Middle frontal gyrus (tissue), 1 donor: ENCODE data around the gene MOGAT1.

Experiments
- DNase-seq: peaks from one replicate; pipeline ENCODE4 v3.0.0-alpha.2; 2015; ENCODE audit warnings: low spot score; ENCODE audit errors: extremely low spot score

MOGAT1 gene, protein sequence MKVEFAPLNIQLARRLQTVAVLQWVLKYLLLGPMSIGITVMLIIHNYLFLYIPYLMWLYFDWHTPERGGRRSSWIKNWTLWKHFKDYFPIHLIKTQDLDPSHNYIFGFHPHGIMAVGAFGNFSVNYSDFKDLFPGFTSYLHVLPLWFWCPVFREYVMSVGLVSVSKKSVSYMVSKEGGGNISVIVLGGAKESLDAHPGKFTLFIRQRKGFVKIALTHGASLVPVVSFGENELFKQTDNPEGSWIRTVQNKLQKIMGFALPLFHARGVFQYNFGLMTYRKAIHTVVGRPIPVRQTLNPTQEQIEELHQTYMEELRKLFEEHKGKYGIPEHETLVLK

DNA sequence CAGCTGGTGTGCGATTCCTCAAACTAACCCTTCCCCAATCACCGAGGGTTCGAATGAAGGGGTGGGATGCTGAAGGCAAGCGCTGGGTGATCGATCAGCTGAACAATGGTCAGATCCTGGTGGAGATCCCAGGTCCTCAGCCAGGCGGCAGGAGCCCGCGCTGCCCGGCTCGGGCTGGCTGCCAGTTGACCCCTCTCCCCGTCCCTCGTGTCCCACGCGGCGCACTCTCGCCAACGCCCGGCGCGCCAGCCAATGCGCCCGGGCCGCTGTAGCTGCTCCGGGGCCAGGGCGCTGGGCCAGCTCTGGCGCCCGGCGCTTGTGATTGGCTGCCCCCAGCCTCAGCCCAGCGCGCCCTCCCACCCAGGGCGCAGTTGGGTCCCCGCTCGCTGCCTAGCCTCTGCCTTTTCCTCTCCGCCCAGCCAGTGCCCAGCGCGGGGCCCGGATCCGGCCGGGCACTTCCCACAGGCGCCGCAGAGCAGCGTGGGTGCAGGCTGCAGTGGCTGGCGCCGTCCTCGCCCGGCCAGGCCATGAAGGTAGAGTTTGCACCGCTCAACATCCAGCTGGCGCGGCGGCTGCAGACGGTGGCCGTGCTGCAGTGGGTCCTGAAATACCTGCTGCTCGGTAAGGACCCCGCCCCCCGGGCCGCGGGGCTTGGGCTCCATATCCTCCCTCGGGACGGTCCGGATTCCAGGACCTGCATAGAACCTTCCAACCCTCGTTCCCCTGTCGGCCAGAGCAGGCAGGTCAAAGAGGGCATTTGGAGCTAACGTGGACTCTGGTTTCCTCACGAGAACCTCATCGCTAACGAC, at the start of gene MOGAT1:
MOGAT1 (plus strand) TSS at position 400 of the 809 bp plus-strand sequence; CDS start at position 528, 128 bp downstream.
- DNase-seq = no peak

- DNase-seq = no peak
Measured at GRCh38 chr2:222621893-222622292, 49.6 kb upstream of the MOGAT1 start.

DNA sequence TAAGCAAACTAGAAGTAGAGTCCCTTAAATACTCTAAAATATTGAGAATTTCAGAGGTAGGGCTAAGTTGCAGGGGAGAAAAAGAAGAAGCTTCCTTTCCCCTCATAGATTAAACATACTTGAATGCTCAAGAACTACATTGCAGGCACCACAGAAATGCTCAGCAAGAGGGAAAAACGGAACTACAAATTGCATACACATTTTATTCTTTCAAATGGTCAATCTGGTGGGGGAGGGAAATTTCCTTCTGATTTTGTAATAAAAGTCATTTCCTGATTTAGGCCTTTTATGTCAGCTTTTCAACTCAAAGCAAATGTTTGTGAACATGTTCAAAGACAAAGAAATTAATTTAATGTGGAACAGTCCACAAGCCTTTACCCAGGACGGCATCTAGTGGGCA, 48.5 kb upstream of the MOGAT1 start:
- no peak for DNase-seq

GRCh38 chr2:222623756-222624309, 47.6 kb upstream of the MOGAT1 start:
- DNase-seq = no peak

DNA sequence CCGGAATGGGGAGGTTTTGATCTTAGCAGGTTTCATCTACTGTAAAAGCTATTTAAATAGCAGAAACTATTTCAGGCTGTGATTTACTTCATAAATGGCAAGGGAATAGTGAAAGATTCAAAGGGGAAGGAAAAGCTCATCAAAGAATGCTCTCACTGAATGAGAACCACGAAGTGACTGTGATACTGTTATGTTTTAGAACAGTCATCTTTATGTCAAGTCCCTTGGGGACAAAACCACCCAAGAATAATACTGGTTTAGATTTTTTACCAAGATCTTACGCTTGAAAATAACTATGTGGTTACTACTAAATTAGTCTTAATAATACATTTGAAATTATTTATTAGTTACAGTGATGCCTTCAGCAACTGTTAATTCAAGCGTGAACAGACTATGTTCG, 43.7 kb upstream of the MOGAT1 start:
- DNase-seq = no peak

DNA sequence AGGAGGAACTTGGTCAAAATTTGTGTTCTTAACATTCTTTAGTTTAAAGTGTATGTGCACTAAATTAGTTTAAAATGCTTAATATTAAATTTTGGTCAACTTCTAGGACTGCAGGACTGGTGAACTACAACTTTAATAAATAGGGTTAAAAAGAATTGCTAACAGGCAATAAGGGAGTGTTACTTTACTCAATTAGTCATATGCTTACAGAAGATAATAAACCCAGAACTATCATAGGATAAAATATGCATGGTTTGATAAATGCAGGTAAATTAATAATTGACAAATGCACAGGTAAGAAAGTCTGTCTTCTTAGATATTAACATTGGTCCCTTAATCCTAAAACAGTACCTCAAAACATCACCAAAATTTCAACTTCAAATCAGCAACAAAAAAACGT, 36.2 kb upstream of the MOGAT1 start:
- DNase-seq = no peak

GRCh38 chr2:222637067-222637466, 34.4 kb upstream of the MOGAT1 start:
- no peak for DNase-seq

GRCh38 chr2:222641336-222641735, 30.1 kb upstream of the MOGAT1 start:
- no peak for DNase-seq

DNA sequence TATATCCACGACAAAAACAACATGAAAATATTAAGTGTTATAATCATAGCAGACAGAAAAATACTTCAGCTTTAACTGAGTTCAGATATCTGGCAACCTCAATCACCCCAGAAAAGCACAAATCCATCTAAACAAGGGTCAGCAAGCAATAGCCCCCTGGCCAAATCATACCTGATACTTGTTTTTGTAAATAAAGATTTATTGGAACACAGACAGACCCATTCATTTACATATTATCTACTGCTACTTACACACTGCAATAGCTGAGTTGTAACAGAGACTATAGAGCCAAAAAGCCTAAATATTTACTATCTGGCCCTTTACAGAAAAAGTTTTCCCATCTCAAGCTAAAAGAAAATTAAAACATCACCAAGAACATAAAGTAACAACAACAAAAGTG, 28.3 kb upstream of the MOGAT1 start:
- no peak for DNase-seq

DNA sequence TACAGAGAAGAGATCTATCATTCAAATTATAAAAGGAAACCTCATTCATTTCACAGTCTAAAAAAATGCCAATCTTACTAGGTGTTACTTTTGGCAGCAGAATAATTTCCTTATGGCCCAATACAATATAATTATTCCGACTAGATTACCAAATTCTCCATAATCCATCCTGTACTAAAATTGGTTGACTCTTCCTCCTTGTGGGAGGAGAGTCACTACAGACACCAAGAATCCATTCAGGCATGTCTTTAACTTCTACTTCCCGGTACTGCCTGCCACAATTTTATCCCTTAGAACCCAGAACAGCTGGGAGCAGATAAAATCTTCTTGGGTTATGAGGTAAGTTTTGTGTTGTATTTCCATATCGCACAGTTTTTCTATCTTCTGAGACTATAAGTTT, 25.4 kb upstream of the MOGAT1 start:
- DNase-seq = no peak

GRCh38 chr2:222649801-222650200, 21.7 kb upstream of the MOGAT1 start:
- no peak for DNase-seq

DNA sequence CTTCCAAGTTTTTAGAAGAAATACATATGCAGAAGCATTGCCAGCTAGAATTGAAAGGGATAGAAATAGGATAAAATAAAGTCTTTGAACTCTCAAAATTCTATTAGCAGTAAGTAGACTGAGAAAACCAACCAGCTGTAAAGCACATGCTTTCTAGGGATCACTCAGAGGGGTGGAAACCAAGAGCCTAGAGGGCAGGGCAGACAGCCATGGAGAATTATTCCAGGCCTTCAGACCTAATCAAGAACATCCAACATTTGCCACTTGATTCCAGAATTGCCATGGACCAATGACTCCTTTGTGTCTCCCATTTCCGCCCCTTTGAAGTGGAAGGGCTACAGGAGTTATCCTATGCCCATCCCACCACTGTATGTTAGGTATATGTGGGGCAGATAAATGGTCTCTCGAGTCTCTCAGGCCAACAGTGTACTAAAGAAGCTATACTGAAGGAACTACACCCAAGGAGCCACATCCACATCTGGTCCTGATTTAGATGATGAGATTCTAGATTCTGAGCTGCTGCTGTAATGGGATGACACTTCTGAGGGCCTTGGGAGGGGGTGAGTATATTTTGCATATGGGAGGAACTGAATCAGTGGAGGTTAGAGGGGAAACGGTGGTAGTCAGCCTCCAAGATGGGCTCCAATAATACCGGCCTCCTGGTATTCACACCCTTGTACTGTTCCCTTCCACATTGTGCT, 19.6 kb upstream of the MOGAT1 start:
- no peak for DNase-seq

DNA sequence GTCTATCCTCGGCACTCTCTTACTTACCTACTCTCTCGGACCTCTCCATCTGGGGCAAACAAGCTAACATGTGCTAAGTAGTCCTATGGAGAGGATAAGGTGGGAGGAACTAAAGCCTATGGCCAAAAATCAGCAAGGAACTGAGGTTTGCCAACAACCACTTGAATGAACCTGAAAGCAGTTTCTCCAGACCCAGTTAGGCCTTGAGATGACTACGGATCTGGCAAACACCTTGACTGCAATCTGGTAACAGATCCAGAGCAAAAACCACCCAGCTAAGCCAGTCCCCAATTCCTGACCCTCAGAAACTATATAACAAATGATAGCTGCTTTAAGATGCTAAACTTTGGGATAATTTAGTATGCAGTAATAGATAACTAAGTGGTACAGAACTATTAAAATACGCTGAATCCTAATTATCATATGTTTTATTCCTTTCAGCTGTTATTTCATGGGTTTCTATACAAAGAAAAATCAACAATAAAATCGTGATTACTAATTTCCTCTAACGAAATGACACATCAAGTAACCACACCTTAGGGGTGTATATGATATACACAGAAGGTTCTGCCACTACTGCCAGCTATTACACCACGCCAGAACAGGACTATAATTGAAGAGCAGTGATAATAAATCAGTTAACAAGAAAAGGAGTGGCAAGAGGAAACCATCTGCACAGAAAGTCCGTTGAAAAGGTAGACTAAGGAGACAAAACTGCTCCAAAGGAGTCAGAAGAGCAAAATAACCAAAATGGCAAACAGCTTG, 18.8 kb upstream of the MOGAT1 start:
- no peak for DNase-seq

DNA sequence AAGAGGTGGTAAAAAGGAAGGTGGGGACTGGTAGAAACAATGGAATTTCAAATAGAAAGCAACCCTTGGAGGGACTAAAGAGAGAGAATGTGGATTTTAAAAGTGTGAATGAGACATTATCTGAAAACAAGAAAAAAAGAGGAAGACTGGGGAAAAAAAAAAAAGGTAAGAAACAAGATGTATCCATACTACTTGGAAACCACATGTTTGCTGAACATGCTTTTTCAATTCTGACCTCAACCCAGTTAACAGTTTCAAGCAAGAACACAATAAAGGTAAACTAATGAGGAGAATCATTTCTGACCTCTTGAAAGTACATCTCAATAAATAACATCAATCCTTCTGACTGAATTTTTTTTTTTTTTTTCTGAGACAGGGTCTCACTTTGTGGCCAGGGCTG, 18.2 kb upstream of the MOGAT1 start:
- DNase-seq = no peak

GRCh38 chr2:222655787-222656525, 15.5 kb upstream of the MOGAT1 start, which contains the start of gene FARSB:
FARSB (minus strand) TSS chr2:222656092; CDS start chr2:222656073, 19 bp downstream.
- peak; percentile 93 for DNase-seq

DNA sequence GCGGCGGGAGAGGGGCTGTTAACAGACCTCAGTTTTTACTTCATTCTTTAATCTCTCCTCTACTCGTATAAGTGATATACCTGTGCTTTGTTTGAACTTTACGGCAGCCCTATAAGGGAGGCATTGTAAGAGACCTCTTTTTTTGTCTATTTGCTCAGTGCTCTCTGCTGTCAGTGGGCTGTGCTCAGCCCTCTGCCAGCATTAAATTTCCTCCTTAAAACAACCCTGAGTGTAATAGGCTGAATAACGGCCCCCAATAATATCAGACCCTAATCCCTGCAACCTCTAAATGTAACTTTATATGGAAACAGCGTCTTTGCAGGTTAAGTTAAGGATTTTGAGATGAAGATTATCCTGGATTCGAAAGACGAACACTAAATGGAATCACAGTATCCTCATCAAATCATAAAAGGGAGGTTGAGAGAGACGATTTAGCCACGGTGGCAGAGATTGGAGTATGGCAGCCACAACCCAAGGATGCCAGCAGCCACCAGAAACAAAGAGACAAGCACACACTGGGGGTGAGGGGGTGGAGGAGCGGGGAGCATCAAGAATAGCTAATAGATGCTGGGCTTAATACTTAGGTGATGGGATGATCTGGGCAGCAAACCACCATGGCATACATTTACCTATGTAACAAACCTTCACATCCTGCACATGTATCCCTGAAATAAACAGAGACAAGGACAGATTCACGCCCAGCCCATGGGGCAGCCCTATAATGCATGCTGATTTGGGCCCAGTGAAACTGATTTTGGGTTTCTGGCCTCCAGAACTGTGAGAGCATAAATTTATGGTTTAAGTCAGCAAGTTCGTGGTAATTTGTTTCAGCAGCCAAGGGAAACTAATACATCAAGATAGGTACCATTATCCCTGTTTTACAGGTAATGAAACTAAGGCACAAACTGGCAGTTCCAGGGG, 14.7 kb upstream of the MOGAT1 start:
- DNase-seq = no peak

DNA sequence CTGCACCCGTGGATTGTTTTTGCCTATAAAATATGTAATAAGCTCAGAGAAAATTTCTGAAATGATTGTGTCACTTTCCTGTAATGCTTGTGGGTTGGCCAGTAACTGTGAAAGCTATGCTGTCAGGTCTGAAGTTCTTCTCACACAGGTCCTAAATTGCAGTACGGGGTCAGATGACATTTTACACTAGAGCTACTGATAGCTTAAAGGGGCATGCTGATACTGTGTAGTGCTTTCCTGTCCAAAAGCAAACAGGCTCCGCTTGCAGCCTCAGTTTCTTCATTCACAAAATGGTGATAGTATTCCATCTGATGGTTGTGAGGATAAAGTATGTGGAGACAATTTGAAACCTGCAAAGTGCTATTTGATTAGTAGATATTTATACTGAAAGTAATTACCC, 8.0 kb upstream of the MOGAT1 start:
- no peak for DNase-seq

- DNase-seq = no peak
Measured at GRCh38 chr2:222668494-222669154, 2.8 kb upstream of the MOGAT1 start.

- no peak for DNase-seq
Measured at GRCh38 chr2:222669353-222669752, 2.1 kb upstream of the MOGAT1 start.
